SK-N-MC (cell line): ENCODE data around the gene DHX29.
A peak's percentile ranks its signal among the peaks of the same experiment; 100 is the strongest.

Source experiments
- DNase-seq: peaks from one replicate; pipeline ENCODE4 v3.0.0-alpha.2; 2011; ENCODE audit warnings: low read depth, low spot score
- H3K27ac ChIP-seq: fragments of 200-600 bp; sonication (generic); 2 replicates; pipeline ENCODE4 v1.5.1; 2016; ENCODE audit warnings: mixed run types
- H3K36me3 ChIP-seq: fragments of 200-600 bp; sonication (generic); 2 replicates; pipeline ENCODE4 v1.6.1; 2017; ENCODE audit warnings: antibody characterized with exemption, low read length, mixed read lengths; ENCODE audit not compliant: insufficient read depth
- H3K4me3 ChIP-seq: fragments of 200-600 bp; sonication (generic); 2 replicates; pipeline ENCODE4 v1.5.1; 2016
- H3K9ac ChIP-seq: fragments of 200-600 bp; sonication (generic); 2 replicates; pipeline ENCODE4 v1.8.0; 2017; ENCODE audit warnings: mixed run types, mixed read lengths; ENCODE audit not compliant: insufficient read length
- H3K9me3 ChIP-seq: fragments of 200-600 bp; sonication (generic); 2 replicates; pipeline ENCODE4 v1.6.1; 2017; ENCODE audit warnings: low read depth, mild to moderate bottlenecking, antibody characterized with exemption, low read length, moderate library complexity, mixed read lengths
- EZH2 ChIP-seq: fragments of 200-600 bp; sonication (generic); IDR thresholded peaks from one replicate; pipeline ENCODE4 v1.6.1; 2017; ENCODE audit warnings: antibody characterized with exemption
- FOXP2 ChIP-seq: optimal IDR thresholded peaks from 2 replicates; pipeline ENCODE3; 2011; ENCODE audit warnings: mild to moderate bottlenecking, moderate library complexity; ENCODE audit not compliant: insufficient read depth; ENCODE audit errors: extremely low read length, control extremely low read depth
- POLR2AphosphoS5 ChIP-seq: IDR thresholded peaks from 2 replicates; pipeline ENCODE4 v1.6.1; 2012; ENCODE audit warnings: mild to moderate bottlenecking, low read depth, low read length, borderline replicate concordance

Gene DHX29

DNA sequence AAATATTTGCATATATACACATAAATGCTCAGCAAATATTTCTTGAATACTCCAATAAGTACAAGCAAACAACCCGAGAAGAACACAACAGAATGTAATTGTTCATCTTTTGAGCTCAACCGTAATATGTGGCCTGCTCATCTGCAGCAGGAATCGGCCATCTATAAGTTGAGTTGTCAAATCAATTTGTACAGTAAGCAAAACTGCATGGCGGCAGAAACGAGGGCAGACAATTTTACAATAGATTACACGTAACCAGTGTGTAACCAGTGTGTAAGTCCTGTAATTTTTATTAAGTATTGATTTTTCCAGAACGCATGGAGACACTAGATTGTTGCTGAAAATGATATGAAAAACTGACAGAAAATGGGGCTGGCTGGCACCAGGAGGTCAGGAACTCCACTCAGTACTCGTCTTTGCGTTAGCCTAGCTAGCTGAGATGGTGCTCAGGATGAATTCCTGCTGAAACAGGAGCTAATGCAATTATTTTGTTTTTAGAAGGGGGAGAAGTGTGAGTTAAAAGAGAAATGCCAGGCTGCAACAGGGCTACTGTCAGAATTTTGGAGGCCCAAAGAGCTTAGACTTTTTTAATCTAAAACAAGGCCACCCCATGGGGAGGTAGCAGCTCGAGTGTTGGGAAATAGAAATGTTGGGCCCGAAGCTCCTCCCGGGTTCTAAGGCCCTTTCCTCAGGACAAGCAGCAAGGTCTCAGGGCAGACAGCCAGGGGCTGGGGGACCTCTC, 682 bp downstream of the DHX29 start:
- TF ChIP-seq FOXP2 (no peak), EZH2 (no peak), POLR2AphosphoS5 (no peak)
- DNase-seq = no peak
- peak overlapping the region; percentile 100 for H3K9ac ChIP-seq
- H3K27ac ChIP-seq = peak overlapping the region; percentile 99
- H3K9me3 ChIP-seq = peaks cover 5% of the 10 kb centered on the region
- H3K4me3 ChIP-seq = peak overlapping the region; percentile 97
- H3K36me3 ChIP-seq = peaks cover 51% of the 10 kb centered on the region

DNA sequence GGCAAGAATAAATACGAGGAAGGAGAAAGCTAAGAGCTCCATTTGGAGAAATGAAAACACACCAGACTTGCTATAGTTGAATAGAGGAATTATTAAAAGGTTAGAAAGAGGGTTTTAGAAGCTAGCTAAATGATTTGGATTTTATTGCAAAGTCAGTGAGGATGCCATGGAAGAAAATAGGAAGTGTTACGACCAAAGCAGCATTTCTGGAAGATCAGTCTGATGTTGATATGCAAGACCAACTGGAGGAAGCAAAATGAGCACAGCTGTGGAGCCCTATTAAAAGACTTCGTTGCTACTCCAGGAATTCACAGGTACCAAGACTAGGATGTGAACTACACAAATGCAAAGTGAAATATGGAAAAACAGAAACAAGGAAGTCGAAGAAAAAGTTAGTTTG, 2.1 kb downstream of the DHX29 start:
- no peak overlapping the region for H3K27ac ChIP-seq
- peak overlapping the region; percentile 97 for H3K4me3 ChIP-seq
- no peak for DNase-seq
- peaks cover 6% of the 10 kb centered on the region; the same call in 1 of the 2 replicates for H3K9me3 ChIP-seq
- H3K36me3 ChIP-seq = peaks cover 48% of the 10 kb centered on the region
- peak overlapping the region; percentile 100 for H3K9ac ChIP-seq
- TF ChIP-seq FOXP2 (no peak), EZH2 (no peak), POLR2AphosphoS5 (no peak)

- TF ChIP-seq POLR2AphosphoS5 (no peak), EZH2 (no peak), FOXP2 (no peak)
- no peak overlapping the region for H3K27ac ChIP-seq
- no peak overlapping the region for H3K9ac ChIP-seq
- H3K36me3 ChIP-seq = peaks cover 42% of the 10 kb centered on the region
- DNase-seq = no peak
- H3K9me3 ChIP-seq = peaks cover 6% of the 10 kb centered on the region; the same call in 1 of the 2 replicates
- H3K4me3 ChIP-seq = no peak overlapping the region
Measured at GRCh38 chr5:55304584-55304983, 2.9 kb downstream of the DHX29 start.

GRCh38 chr5:55303238-55303690, 4.2 kb downstream of the DHX29 start:
- DNase-seq = no peak
- H3K9me3 ChIP-seq = peaks cover 6% of the 10 kb centered on the region; the same call in 1 of the 2 replicates
- H3K36me3 ChIP-seq = peaks cover 42% of the 10 kb centered on the region
- no peak overlapping the region for H3K9ac ChIP-seq
- H3K4me3 ChIP-seq = no peak overlapping the region
- TF ChIP-seq EZH2 (no peak), FOXP2 (no peak), POLR2AphosphoS5 (no peak)
- H3K27ac ChIP-seq = peak overlapping the region; percentile 59

DNA sequence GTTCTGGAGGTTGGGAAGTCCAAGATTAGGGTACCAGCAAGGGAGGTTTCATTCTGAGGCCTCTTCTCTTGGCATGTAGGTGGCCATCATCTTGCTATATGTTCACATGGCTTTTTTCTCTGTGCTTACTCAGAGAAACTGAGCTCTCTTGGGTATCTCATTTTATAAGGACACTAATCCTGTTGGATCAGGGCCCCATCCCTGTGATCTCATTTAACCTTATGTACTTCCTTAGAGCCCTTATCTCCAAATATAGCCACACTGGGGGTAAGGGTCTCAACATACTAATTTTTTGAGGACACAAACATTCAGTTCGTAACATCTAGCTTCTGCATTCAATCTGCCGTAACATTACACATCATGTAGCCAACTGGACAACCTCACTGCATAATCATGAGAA, 6.6 kb downstream of the DHX29 start:
- TF ChIP-seq EZH2 (no peak), FOXP2 (no peak), POLR2AphosphoS5 (no peak)
- Histone ChIP-seq H3K9me3 (peaks cover 6% of the 10 kb centered on the region; the same call in 1 of the 2 replicates), H3K4me3 (no peak overlapping the region), H3K9ac (no peak overlapping the region), H3K27ac (no peak overlapping the region), H3K36me3 (peaks cover 66% of the 10 kb centered on the region)
- DNase-seq = no peak

GRCh38 chr5:55294935-55295334, 12.6 kb downstream of the DHX29 start:
- Histone ChIP-seq H3K27ac (no peak overlapping the region), H3K36me3 (peaks cover 83% of the 10 kb centered on the region), H3K4me3 (no peak overlapping the region), H3K9me3 (0 out of 2 replicates have a peak, but pooled peaks cover 7% of the 10 kb centered on the region), H3K9ac (no peak overlapping the region)
- no peak for DNase-seq
- TF ChIP-seq POLR2AphosphoS5 = no peak

- no peak overlapping the region for H3K4me3 ChIP-seq
- 0 out of 2 replicates have a peak, but pooled peaks cover 7% of the 10 kb centered on the region for H3K9me3 ChIP-seq
- TF ChIP-seq POLR2AphosphoS5 (no peak), EZH2 (no peak), FOXP2 (no peak)
- peaks cover 79% of the 10 kb centered on the region for H3K36me3 ChIP-seq
- H3K9ac ChIP-seq = no peak overlapping the region
- DNase-seq = no peak
- no peak overlapping the region for H3K27ac ChIP-seq
Measured at GRCh38 chr5:55290991-55291390, 16.5 kb downstream of the DHX29 start.

DNA sequence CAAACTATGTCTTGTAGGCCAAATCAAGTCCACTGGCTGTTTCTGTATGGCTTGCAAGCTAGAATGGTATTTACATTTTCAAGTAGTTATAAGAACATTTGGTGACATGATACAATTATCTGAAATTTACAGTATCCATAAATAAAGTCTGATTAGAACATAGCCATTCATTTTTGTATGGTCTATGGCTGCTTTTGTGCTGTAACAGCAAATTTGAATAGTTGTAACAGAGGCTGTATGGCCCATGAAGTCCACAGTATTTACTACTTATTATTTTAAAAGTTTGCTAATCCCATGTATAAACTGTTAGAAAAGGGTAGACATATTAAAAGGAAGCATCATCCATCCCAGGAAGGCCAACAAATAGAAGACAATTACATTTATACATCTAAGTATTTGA, 17.7 kb downstream of the DHX29 start:
- TF ChIP-seq FOXP2 (no peak), EZH2 (no peak), POLR2AphosphoS5 (no peak)
- peaks cover 77% of the 10 kb centered on the region for H3K36me3 ChIP-seq
- 0 out of 2 replicates have a peak, but pooled peaks cover 2% of the 10 kb centered on the region for H3K9me3 ChIP-seq
- no peak overlapping the region for H3K27ac ChIP-seq
- H3K4me3 ChIP-seq = no peak overlapping the region
- H3K9ac ChIP-seq = no peak overlapping the region
- DNase-seq = no peak
